Activated CD8-positive, alpha-beta T cell treated with anti-CD3 and anti-CD28 coated beads for 36 hours (primary cell): Measurements from ENCODE around the gene PLXNB3. TPM values are rescaled to one million over a fixed set of nuclear protein-coding genes. Genes with fewer than 3 reads are reported as not detected.

ENCODE experiments used
- ATAC-seq: fragments of 200-7000 bp; cut with Tn5 transposase; one replicate; pipeline ENCODE4 v1.10.0; 2021; ENCODE audit warnings: mild to moderate bottlenecking, moderate library complexity
- CTCF ChIA-PET: fragments of 350-600 bp; sonication (Branson Sonifier 250); formaldehyde crosslinking; loops from one replicate; lab custom pipeline; 2021; ENCODE audit warnings: antibody characterized with exemption; lab: Charles Lee
- POLR2A ChIA-PET: fragments of 350-600 bp; sonication (Branson Sonifier 250); formaldehyde crosslinking; loops from one replicate; lab custom pipeline; 2021; ENCODE audit warnings: antibody characterized with exemption; lab: Charles Lee
- DNase-seq: peaks from one replicate; pipeline ENCODE4 v3.0.0-alpha.2; 2020
- H3K27ac Mint-ChIP-seq: one replicate; pipeline ENCODE4 v1.8.0; 2021; ENCODE audit warnings: mild to moderate bottlenecking, mixed read lengths
- H3K27me3 Mint-ChIP-seq: one replicate; pipeline ENCODE4 v1.8.0; 2021; ENCODE audit warnings: mixed read lengths
- H3K36me3 Mint-ChIP-seq: one replicate; pipeline ENCODE4 v1.8.0; 2021; ENCODE audit warnings: low read depth, mixed read lengths
- H3K4me1 Mint-ChIP-seq: one replicate; pipeline ENCODE4 v1.8.0; 2021; ENCODE audit warnings: low read depth, mixed read lengths
- H3K4me3 Mint-ChIP-seq: one replicate; pipeline ENCODE4 v1.8.0; 2021; ENCODE audit warnings: mild to moderate bottlenecking, moderate library complexity, mixed read lengths
- H3K9me3 Mint-ChIP-seq: one replicate; pipeline ENCODE4 v1.8.0; 2021; ENCODE audit warnings: mixed read lengths
- intact Hi-C: fragments of 100-400 bp; cut with micrococcal nuclease; formaldehyde crosslinking; loops from one replicate; pipeline ENCODE4 v1.10.0; 2022
- total RNA-seq, 2 experiments: library from RNA; stranded (reverse); gene quantifications; one replicate each; pipeline ENCODE4 v1.2.3, GENCODE V29; 2021
- TF ChIP-seq, protein P1 (sequence below): fragments of 200-600 bp; IDR thresholded peaks from one replicate; pipeline ENCODE4 v1.8.0; 2022; ENCODE audit warnings: antibody characterized with exemption, mild to moderate bottlenecking

The PLXNB3 gene
- total RNA-seq, 2 experiments from 2014 or later, result 7.7 to 8.2 TPM

DNA sequence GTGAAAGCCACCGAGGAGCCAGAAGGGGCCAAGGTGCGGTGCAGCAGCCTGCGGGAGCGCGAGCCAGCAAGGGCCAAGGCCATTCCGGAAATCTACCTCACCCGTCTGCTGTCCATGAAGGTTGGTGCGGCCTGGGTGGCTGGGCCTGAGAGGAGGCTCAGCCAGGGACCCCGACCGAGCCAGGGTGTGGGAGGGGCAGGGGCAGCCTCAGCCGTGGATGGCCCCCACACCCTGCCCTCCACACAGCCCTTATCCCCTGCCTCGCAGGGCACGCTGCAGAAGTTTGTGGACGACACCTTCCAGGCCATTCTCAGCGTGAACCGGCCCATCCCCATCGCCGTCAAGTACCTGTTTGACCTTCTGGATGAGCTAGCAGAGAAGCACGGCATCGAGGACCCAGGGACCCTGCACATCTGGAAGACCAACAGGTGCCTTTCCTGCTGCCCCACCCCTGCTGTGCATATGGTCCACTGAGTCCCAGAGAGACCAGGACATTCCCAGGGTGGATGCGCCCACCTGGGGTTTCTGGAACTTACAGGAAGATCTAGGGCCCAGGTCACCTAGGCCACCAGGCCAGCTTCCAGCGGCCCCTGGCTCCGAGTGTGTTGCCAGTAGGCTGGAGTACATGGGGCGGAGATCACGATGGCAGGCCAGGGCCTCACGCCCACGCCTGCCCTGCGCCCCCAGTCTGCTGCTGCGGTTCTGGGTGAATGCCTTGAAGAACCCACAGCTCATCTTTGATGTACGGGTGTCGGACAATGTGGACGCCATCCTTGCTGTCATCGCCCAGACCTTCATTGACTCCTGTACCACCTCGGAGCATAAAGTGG lies 13.4 kb downstream of the PLXNB3 start:
- Mint-ChIP-seq H3K27me3 (peaks cover 5% of the 10 kb centered on the region), H3K36me3 (no peaks in the 10 kb centered on the region), H3K9me3 (no peaks in the 10 kb centered on the region), H3K4me1 (no peaks in the 10 kb centered on the region), H3K27ac (no peak overlapping the region), H3K4me3 (no peak overlapping the region)
- DNase-seq (no peak), ATAC-seq (no peak)
- ChIA-PET POLR2A (interaction anchor here (1.2 to 1.3 kb wide), 2 partner anchors 9 to 17 kb away, joined by 4 read pairs; partner anchors contain the start of genes IDH3G and SSR4), CTCF (interaction anchor here (0.9 kb wide), 1 partner anchor 13 kb away, joined by 4 read pairs; the partner anchor contains the start of gene PLXNB3)
- TF ChIP-seq, protein P1, sequence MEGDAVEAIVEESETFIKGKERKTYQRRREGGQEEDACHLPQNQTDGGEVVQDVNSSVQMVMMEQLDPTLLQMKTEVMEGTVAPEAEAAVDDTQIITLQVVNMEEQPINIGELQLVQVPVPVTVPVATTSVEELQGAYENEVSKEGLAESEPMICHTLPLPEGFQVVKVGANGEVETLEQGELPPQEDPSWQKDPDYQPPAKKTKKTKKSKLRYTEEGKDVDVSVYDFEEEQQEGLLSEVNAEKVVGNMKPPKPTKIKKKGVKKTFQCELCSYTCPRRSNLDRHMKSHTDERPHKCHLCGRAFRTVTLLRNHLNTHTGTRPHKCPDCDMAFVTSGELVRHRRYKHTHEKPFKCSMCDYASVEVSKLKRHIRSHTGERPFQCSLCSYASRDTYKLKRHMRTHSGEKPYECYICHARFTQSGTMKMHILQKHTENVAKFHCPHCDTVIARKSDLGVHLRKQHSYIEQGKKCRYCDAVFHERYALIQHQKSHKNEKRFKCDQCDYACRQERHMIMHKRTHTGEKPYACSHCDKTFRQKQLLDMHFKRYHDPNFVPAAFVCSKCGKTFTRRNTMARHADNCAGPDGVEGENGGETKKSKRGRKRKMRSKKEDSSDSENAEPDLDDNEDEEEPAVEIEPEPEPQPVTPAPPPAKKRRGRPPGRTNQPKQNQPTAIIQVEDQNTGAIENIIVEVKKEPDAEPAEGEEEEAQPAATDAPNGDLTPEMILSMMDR, result no peak
- intact Hi-C loops, result no loop called here

DNA sequence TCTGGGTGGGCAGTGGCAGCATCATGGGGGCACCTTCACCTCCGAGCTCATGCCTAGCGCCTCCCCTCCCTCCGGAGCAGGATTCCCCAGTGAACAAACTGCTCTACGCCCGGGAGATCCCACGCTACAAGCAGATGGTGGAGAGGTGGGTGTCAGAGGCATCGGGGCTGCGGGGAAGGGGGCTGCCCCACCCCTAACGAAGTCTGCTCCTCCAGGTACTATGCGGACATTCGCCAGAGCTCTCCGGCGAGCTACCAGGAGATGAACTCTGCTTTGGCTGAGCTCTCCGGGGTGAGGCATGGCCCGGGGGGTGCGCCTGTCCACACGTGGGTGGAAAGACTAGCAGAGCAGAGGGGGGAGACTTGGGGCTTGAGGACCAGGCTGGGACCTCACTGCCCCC lies 14.1 kb downstream of the PLXNB3 start:
- ChIA-PET CTCF (interaction anchor here (0.9 kb wide), 1 partner anchor 14 kb away, joined by 4 read pairs; the partner anchor contains the start of gene PLXNB3), POLR2A (interaction anchor here (1.2 to 1.3 kb wide), 2 partner anchors 10 to 16 kb away, joined by 4 read pairs; partner anchors contain the start of genes IDH3G and SSR4)
- no peak overlapping the region for H3K27ac Mint-ChIP-seq

DNA sequence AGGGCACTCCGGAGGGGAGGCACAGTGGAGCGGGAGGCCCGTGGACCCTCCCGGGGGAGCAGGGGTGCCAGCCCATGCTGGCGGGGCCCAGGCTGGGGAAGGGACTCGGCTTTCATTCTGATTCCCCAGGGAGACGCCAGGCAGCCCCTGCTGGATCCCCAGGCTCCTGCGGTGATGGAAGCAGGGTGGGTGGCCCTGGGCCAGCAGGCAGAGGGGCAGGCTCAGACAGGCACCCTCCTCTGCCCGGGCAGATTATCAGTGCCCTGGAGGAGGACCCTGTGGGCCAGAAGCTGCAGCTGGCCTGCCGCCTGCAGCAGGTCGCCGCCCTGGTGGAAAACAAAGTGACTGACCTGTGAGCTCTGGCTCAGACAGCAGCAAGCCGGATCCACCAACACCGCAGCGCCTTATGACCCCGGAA lies 14.6 kb downstream of the PLXNB3 start:
- intact Hi-C loops, result no loop called here
- ChIA-PET CTCF (no interaction called here), POLR2A (interaction anchor here (0.9 kb wide), 1 partner anchor 144 kb away, joined by 3 read pairs; no protein-coding TSS in a partner anchor)
- Mint-ChIP-seq H3K27ac (no peak overlapping the region), H3K36me3 (no peaks in the 10 kb centered on the region), H3K4me1 (no peaks in the 10 kb centered on the region), H3K4me3 (no peak overlapping the region), H3K27me3 (peaks cover 5% of the 10 kb centered on the region), H3K9me3 (no peaks in the 10 kb centered on the region)
- TF ChIP-seq, protein P1, result no peak
- ATAC-seq (no peak), DNase-seq (no peak)

More for the DNA sequence above, 14.1 kb downstream of the PLXNB3 start:
- TF ChIP-seq, protein P1, result no peak
- Mint-ChIP-seq H3K27me3 (peaks cover 5% of the 10 kb centered on the region), H3K9me3 (no peaks in the 10 kb centered on the region), H3K4me1 (no peaks in the 10 kb centered on the region), H3K4me3 (no peak overlapping the region), H3K36me3 (no peaks in the 10 kb centered on the region)
- ATAC-seq (no peak), DNase-seq (no peak)
- intact Hi-C loops, result no loop called here

DNA sequence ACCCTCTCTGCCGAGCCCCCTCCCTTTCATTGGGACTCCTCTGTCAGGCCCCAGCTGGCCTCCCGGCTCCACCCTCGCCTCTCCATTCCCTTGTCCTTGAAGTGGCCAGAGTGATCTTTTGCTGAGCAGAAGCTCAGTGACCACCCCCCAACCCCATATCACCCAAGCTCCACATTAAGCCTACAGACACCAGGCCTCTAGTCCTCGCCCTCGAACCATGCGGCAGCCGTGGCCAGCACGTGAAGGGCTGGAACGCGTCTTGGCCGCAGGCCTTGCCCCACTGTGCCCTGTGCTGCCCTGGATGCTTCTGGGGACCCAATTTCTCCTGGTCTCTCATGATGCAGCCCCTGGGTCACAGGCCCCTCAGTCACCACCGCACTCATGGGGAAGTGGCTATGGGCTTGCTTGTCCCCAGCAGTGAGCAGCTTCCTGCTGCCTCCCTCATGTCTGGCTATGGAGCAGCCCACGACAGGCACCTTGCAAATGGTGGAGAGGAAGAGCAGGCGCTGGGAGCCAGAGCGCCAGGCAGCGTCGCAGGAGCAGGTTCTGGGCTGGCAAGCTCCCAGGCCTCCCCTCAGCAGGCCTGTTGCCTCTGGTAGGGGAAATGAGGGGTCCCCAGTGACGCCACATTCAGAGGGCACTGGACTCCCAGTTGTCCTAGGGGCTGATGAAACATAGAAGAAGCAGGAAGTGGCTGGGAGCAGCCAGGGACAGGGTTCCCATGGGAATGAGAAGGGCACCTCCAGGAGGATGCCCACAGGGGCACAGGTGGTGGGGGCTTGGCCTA lies 16.0 kb downstream of the PLXNB3 start:
- ATAC-seq, result no peak
- no peaks in the 10 kb centered on the region for H3K4me1 Mint-ChIP-seq
- POLR2A ChIA-PET, result interaction anchor here (0.6 to 1.0 kb wide), 2 partner anchors 8 to 9 kb away, joined by 3 read pairs; no protein-coding TSS in a partner anchor

More for the DNA sequence above, 16.0 kb downstream of the PLXNB3 start:
- Mint-ChIP-seq H3K9me3 (no peaks in the 10 kb centered on the region), H3K36me3 (no peaks in the 10 kb centered on the region), H3K4me3 (no peak overlapping the region), H3K27ac (no peak overlapping the region), H3K27me3 (peaks cover 5% of the 10 kb centered on the region)
- intact Hi-C loops, result no loop called here
- no peak for DNase-seq
- CTCF ChIA-PET, result interaction anchor here (1.3 to 1.4 kb wide), 2 partner anchors 17 to 112 kb away, joined by 3 read pairs; no protein-coding TSS in a partner anchor
- TF ChIP-seq, protein P1, result no peak
